Suppressor macrophage treated with lipopolysaccharide for 1 hour (primary cell): ENCODE measurements around the gene AHSA1.

Source experiments
- DNase-seq, 3 donors: peaks; one replicate each; pipeline ENCODE4 v3.0.0-alpha.2; 2020 to 2022

AHSA1 gene

GRCh38 chr14:77511486-77512162 is 53.7 kb downstream of the AHSA1 start:
- DNase-seq: no peak

- DNase-seq: no peak
Observed at GRCh38 chr14:77516126-77516525, 58.2 kb downstream of the AHSA1 start.
